Stimulated activated CD4-positive, alpha-beta T cell treated with anti-CD3 and anti-CD28 coated beads, Interleukin-1b, Interleukin-23, amount 100 ng/mL, for 48 hours (primary cell): ENCODE measurements around the gene ZRANB3.
"Not testable (repeated sequence)": the region's sequence is repeated elsewhere in the genome, so short reads cannot be mapped to it uniquely, and the experiment has no call there.

Source experiments
- DNase-seq: peaks from one replicate; pipeline ENCODE4 v3.0.0-alpha.2; 2020

ZRANB3 gene

DNA sequence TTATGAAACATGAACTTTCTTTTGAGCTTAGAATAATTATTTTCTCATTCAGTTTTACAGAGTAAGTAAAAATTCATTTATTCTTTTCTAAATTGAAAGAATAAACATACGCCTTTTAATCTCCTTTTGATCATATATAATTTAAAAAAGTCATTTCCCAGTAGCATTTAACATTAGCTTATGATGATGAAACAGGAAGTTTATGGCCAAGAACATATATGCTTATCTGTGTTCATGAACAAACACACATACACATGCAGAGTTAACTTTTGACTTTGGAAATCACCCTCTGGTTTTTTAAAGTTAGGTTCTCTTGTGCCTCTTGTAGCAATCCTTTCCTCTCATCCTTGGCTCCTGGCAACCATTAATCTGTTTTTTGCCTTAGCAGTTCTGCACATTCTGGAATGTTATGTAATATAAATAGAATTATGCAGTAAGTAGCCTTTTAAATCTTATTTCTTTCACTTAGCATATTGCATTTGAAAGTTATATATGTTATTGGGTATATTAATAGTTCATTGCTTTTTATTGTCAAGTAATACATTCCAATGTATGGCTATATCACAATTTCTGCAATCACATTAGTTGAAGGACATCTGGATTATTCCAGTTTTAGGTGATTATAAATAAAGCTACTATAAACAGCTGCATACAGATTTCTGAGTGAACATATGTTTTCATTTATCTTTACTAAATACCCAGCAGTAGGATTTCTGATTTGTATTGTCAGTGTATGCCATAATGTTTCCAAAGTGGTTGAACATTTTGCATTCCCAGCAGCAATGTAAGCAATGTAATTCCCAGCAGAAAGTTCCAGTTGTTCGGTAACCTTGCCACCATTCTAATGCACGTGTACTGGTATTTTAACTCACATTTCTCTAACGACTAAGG lies 210.3 kb downstream of the ZRANB3 start:
- no peak for DNase-seq

GRCh38 chr2:135318808-135319207 lies 212.2 kb downstream of the ZRANB3 start:
- no peak for DNase-seq

DNA sequence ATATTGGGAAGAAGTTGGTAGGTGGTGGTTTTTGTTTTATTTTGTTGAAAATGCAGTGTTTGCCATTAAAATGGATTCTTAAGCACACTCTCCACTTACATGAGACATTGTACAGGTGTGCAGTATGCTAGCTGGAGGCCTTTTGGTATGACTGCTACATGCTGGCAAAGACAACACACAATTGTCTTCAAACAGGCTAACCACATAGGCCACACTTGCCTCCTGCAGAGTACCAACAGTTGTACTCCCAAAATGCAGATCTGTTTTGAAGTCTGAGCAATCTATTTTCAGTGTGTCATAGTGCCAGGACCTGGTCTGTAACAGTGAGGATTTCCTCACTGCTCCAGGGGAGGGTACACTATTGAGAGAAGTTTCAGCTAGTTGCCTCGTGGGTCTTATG lies 213.6 kb downstream of the ZRANB3 start:
- no peak for DNase-seq

DNA sequence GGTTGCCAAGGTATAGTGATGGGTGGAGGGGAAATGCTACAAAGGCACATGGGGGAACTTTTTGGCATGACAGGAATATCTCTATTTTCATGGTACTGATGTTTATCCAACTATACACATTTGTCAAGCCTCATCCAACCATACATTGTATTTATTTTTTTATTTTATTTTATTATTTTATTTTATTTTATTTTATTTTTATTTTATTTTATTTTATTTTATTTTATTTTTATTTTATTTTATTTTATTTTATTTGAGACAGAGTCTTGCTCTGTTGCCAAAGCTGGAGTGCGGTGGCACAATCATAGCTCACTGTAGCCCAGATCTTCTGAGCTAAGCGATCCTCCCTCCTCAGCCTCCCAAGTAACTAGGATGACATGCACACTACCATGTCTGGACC lies 219.1 kb downstream of the ZRANB3 start:
- DNase-seq = no peak

- no peak for DNase-seq
These were observed 219.8 kb downstream of the ZRANB3 start for GRCh38 chr2:135311268-135311667.

DNA sequence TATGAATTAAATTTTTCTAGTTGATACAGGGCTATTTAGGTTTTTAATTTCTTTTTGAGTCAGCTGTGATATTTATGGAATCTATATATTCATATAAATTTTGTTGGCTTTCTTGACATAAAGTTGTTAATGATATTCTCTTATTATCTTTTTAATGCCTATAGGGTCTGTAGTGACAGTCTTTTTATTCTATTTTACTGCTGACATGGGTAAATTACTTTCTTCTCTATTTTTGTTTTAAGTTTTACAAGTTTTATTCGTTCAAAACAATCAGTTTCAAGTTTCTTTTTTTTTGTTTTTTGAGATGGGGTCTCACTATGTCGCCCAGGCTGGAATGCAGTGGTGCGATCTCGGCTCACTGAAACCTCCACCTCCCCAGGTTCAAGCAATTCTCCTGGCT lies 226.3 kb downstream of the ZRANB3 start:
- no peak for DNase-seq

DNA sequence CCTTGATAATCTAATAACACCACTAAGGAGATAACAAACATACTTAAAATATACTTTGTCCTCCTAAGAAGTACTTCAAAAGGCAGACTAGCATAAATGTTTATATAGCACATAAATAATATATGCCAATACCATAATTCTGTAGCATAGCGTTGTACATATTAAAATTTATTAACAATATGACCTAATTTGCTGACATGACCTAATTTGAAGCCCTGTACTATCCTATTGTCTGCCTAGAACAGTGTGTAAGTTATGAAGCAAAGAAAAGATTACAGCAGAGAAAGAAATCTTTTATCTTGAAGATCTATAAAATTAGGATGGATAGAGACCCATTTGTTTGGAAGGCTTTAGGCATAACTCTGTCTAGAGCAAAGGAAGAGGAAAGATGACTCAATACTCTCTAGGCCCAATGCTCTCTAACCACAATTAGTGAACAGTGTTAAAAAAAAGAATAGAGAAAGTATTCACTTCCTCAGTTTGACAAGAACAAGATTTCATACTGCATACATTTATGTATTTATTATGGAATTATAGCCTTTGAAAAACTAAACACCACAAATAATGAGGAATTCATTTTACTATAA lies 231.3 kb downstream of the ZRANB3 start:
- DNase-seq = no peak

- no peak for DNase-seq
These were observed 231.9 kb downstream of the ZRANB3 start for GRCh38 chr2:135299165-135299564.

GRCh38 chr2:135287121-135287520 lies 243.9 kb downstream of the ZRANB3 start:
- DNase-seq = not testable (repeated sequence)

GRCh38 chr2:135285391-135285790 lies 245.6 kb downstream of the ZRANB3 start:
- DNase-seq = no peak

DNA sequence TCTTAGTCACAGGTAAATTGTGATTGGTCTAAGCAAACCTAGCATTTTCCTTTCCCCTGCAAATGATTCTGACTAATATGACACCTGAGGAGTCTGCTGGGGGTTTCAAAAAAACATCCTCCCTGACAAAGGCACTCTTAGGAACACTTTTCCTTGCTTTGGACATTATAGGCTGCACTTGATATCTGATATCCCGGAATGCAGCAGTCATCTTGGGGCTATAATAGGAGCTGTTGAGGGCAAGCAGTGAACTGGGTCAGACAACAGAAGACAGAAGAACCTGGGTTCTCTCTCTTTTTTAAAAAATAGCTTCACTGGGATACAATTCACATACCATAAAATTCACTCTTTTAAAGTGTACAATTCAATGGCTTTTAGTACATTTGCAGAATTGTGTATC lies 249.6 kb downstream of the ZRANB3 start:
- no peak for DNase-seq

GRCh38 chr2:135279209-135279608 lies 251.8 kb downstream of the ZRANB3 start:
- DNase-seq = no peak

DNA sequence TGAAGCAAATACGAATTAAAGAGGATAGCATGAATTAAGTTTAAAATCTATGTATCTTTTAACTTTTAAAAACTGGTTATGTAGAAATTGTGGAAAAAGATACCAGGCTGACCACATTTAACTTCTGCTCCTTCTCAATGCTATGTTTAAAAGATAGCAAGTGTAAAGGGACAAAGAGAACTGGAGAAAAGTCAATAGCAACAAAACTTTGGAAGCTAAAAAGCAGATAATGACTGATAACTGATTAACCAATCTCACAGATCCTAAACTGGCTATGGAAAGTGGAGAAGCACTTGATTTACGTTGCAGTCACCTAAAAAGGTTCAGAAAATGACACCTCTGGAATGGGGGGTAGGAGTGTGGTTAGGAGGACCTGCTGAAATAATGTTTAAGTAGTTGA lies 254.5 kb downstream of the ZRANB3 start:
- DNase-seq = no peak

GRCh38 chr2:135271006-135271405 lies 260.0 kb downstream of the ZRANB3 start:
- DNase-seq = no peak

- DNase-seq = no peak
These were observed 265.0 kb downstream of the ZRANB3 start for GRCh38 chr2:135265960-135266490.

DNA sequence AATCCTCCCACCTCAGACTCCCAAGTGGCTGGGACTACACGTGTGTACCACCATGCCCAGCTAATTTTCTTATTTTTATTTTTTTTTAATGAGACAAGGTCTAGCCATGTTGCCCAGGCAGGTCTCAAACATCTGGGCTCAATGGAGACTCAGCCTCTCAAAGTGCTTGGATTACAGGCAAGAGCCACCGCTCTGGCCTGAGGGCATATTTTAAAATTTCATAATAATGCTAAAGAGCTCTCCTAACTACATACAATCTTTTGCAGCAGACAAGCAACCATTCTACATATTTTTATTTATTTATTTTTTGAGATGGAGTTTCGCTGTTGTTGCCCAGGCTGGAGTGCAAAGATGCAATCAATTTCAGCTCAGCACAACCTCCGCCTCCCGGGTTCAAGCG lies 271.9 kb downstream of the ZRANB3 start:
- DNase-seq = no peak

DNA sequence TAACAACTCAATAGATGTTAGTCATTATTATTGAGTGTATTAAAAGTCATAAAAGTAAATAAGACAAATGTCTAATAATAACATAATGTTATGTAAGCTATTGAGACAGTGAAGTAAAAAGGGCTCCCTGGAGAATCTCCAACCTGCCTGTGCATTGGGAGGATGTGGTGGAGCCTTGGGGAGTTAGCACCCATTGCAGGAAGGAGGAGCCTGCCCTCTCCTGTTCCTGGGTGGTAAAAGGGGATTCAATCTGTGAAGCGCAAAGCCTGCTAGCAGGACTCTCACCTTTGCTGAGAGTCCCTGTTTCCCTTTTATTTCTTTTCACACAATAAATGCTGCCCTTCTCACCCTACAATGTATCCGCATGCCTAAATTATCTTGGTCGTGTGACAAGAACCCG lies 272.8 kb downstream of the ZRANB3 start:
- DNase-seq = no peak

DNA sequence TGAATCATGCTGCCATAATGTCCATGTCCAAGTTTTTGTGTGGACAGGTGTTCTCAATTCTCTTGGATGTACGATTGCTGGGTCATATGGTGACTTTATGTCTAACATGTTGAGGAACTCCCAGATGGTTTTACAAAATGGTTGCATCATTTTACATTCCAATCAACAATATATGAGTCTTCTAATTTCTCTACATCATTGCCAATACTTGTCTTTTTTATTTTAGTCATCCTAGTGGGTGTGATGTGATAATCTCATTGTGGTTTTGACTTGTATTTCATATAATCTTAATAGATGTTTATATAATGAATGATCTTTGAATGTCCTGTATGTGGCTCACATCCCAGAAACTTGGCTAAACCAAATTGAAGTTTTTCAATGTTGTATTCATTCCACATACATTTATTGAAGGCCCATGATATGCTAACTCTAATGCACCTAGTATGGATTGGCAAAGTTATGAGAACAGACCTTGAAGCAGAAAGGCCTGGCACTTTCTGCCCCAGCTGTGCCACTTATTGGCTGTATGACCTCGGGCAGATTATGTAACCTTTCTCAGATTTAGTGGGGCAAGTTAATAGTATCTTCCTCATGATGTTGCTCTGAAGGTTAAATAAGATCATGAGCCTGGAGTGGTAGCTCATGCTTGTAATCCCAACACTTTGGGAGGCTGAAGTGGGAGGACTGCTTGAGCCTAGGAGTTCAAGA lies 273.5 kb downstream of the ZRANB3 start:
- DNase-seq = no peak

DNA sequence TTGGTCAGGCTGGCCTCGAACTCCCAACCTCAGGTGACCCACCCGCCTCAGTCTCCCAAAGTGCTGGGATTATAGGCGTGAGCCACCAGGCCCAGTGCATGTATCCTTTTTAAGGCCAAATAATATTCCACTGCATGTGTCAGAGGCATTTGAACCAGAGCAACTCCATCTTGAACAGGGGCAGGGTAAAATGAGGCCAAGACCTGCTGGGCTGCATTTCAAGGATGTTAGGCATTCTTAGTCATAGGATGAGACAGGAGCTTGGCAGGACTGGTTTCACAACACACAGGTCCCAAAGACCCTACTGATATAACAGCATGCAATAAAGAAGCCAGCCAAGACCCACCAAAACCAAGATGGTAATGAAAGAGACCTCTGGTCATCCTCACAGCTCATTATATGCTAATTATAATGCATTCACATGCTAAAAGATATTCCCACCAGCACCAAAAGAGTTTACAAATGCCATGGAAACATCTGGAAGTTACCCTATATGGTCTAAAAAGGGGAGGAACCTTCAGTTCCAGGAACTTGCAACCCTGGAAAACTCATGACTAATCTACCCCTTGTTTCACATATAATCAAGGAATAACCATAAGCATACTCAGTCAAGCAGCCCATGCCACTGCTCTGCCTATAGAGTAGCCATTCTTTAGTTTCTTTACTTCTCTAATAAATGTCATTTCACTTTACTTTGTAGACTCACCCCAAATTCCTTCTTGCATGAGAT lies 274.3 kb downstream of the ZRANB3 start:
- DNase-seq = no peak

DNA sequence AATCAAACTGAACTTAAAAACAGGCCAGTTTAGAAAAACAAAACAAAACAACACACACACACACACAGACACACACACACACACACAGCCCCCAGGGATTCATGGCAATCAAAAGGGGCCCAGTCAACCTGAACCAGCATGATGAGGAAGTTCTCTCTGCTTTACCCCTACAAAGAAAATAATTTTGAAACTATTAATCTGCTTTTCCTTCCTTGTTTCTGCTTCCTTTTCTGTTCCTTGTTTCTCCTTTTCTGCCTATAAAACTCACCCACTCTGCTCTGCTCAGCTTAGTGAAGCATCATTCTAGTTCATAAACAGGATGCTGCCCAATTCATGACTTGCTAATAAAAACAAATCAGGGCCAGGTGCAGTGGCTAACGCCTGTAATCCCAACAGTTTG lies 275.8 kb downstream of the ZRANB3 start:
- no peak for DNase-seq

- DNase-seq = no peak
These were observed 278.1 kb downstream of the ZRANB3 start for GRCh38 chr2:135252805-135253458.

DNA sequence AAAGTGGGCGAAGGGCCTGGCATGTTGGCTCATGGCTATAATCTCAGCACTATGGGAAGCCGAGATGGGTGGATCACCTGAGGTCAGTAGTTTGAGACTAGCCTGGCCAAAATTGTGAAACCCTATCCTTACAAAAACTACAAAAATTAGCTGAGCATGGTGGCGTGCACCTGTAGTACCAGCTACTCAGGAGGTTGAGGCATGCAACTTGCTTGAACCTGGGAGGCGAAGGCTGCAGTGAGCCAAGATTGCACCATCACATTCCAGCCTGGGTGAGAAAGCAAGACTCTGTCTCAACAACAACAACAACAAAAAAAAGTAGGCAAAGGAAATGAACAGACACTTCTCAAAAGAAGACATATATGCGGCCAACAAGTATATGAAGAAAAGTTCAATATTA lies 282.4 kb downstream of the ZRANB3 start:
- no peak for DNase-seq
